Heart right ventricle (tissue), 16 donors: ENCODE measurements around the gene UBN2. TPM values are rescaled to one million over a fixed set of nuclear protein-coding genes. Genes with fewer than 3 reads are reported as not detected.
A peak's percentile ranks its signal among the peaks of the same experiment; 100 is the strongest.

Experiments used
- ATAC-seq, 8 donors: fragments of 200-7000 bp; cut with Tn5 transposase; one replicate each; pipeline ENCODE4 v1.9.1; 2020; ENCODE audit warnings: mild to moderate bottlenecking in 8 of 8, moderate library complexity in 8 of 8, moderate number of reproducible peaks in 1 of 8
- DNase-seq, 2 donors: peaks; one replicate each; pipeline ENCODE4 v3.0.0-alpha.2; 2020
- H3K27ac ChIP-seq, 10 donors: fragments of 200-600 bp; sonication (generic) in 2 of 10; one replicate each; pipeline versions ENCODE4 v1.5.0 to v1.8.0; 2020 to 2022; ENCODE audit warnings: mild to moderate bottlenecking in 3 of 10
- H3K27me3 ChIP-seq, 7 donors: fragments of 200-600 bp; one replicate each; pipeline ENCODE4 v1.8.0; 2021 to 2022; ENCODE audit warnings: mild to moderate bottlenecking in 2 of 7
- H3K36me3 ChIP-seq, 9 donors: fragments of 200-600 bp; sonication (generic) in 1 of 9; one replicate each; pipeline versions ENCODE4 v1.5.0 to v1.8.0; 2020 to 2022; ENCODE audit warnings: mild to moderate bottlenecking in 2 of 9
- H3K4me1 ChIP-seq, 9 donors: fragments of 200-600 bp; sonication (generic) in 1 of 9; one replicate each; pipeline versions ENCODE4 v1.5.0 to v1.8.0; 2020 to 2022; ENCODE audit warnings: mild to moderate bottlenecking in 4 of 9
- H3K4me3 ChIP-seq, 10 donors: fragments of 200-600 bp; sonication (generic) in 2 of 10; one replicate each; pipeline versions ENCODE4 v1.5.0 to v1.8.0; 2020 to 2022; ENCODE audit warnings: mild to moderate bottlenecking in 7 of 10, moderate library complexity in 2 of 10
- H3K9me3 ChIP-seq, 11 donors: fragments of 200-600 bp in 10 of 11; sonication (generic) in 2 of 11; one replicate each; pipeline versions ENCODE4 v1.5.0 to v1.8.0; 2013 to 2022; ENCODE audit warnings: mild to moderate bottlenecking in 2 of 11, control low read depth in 1 of 11, moderate library complexity in 1 of 11
- CTCF ChIP-seq, 9 donors: fragments of 200-600 bp; sonication (generic) in 2 of 9; IDR thresholded peaks; one replicate each; pipeline versions ENCODE4 v1.5.0 to v1.8.0; 2021 to 2022; ENCODE audit warnings: antibody characterized with exemption in 9 of 9, mild to moderate bottlenecking in 5 of 9, moderate library complexity in 1 of 9
- WGBS, 2 donors: extraction: QIAGEN DNeasy Blood & Tissue Kit; methylation state at CpG; one replicate each; pipeline ENCODE4 v1.1.7; 2013; ENCODE audit warnings: inconsistent platforms in 1 of 2; 5-methylcytosine and 5-hydroxymethylcytosine counted together
- intact Hi-C, 10 donors: fragments of 100-400 bp; cut with DNase I; formaldehyde crosslinking; loops; one replicate each; pipeline versions ENCODE4 v1.11.1 to v1.14.2; 2022
- polyA plus RNA-seq, 2 donors: library from polyadenylated mRNA; stranded (reverse); fragments of 200-250 nt; gene quantifications; one replicate each; pipeline ENCODE4 v1.2.3, GENCODE V29; 2013
- total RNA-seq, 10 donors: library from RNA; stranded (reverse); fragmentation: NEBNext Ultra II Directional in 3 of 10; extraction: Animal tissue kit (Norgen Biotek cat#: 25700) in 3 of 10; gene quantifications; one replicate each; pipeline versions ENCODE4 v1.2.1 to v1.2.4, GENCODE V29; 2021 to 2023
- donor health status: Arrhythmogenic right ventricular cardiomyopathy.
- donor health status: ischemic (EF 13 %, LVEDD 7.1; RV severe dilation, severe dysfunction).
- donor health status: healthy with polysubstance abuse.
- donor health status: DM: no; HTN: yes; CAD: no.
- donor health status: DM: no; HTN: no; CAD: no.
- donor health status: ischemic (EF 25% LVEDD 6.9; RV normal size, moderate dysfunction).
- donor health status: ischemic (EF 25% LVEDD 5.7; RV mildly dilated, moderate dysfunction).
- donor health status: healthy.
- donor health status: DM: yes; HTN: yes; CAD: no.
- donor health status: Ischemic cardiomyopathy.
- donor health status: ischemic (EF 35%, LVEDD 5.7; RV mildly dilated, moderate dysfunction).
- donor health status: nonischemic (EF 11% LVEDD 7.7; RV severe dilation, severe dysfunction).
- donor health status: DM: yes; HTN: yes; CAD: no.
- donor health status: PGD.
- donor health status: ischemic (EF 29% LVEDD 5.4; RV normal size, mild dysfunction).
- donor health status: nonischemic (EF 23%, LVEDD 6.1; RV moderate dilation, normal function).

UBN2 gene
- total and polyA plus RNA-seq, 12 donors: 1.3 to 27.0 (median 21.4) TPM

- Histone ChIP-seq H3K36me3 (peaks cover 0 to 99% (median 16%) of the 10 kb centered on the region in 9 donors), H3K27me3 (no peaks in the 10 kb centered on the region), H3K4me1 (peaks cover 0 to 18% (median 10%) of the 10 kb centered on the region in 9 donors), H3K27ac (no peak overlapping the region), H3K4me3 (no peak overlapping the region), H3K9me3 (no peaks in the 10 kb centered on the region)
- DNase-seq (no peak), ATAC-seq (no peak)
- intact Hi-C loops: no loop called here
- TF ChIP-seq CTCF (IDR thresholded peaks at IDR 0.05): no peak
- WGBS, 2 donors: 95 to 96% methylated on average over 5 of the region's 5 CpGs
Measured at GRCh38 chr7:139246494-139246893, 15.5 kb downstream of the UBN2 start.

GRCh38 chr7:139246905-139247304, 15.9 kb downstream of the UBN2 start:
- no peak for TF ChIP-seq CTCF (IDR thresholded peaks at IDR 0.05)
- WGBS, 2 donors: 75 to 77% methylated on average over 5 of the region's 5 CpGs
- peaks cover 0 to 99% (median 16%) of the 10 kb centered on the region in 9 donors for H3K36me3 ChIP-seq
- H3K4me1 ChIP-seq: peaks cover 0 to 17% (median 10%) of the 10 kb centered on the region in 9 donors
- no peaks in the 10 kb centered on the region for H3K27me3 ChIP-seq
- no peak for ATAC-seq
- no peaks in the 10 kb centered on the region for H3K9me3 ChIP-seq
- no peak overlapping the region for H3K4me3 ChIP-seq
- H3K27ac ChIP-seq: no peak overlapping the region
- DNase-seq: no peak
- intact Hi-C loops: no loop called here

GRCh38 chr7:139249179-139249810, 18.3 kb downstream of the UBN2 start:
- Histone ChIP-seq H3K9me3 (no peaks in the 10 kb centered on the region), H3K4me3 (no peak overlapping the region), H3K4me1 (peaks cover 0 to 8% (median 0%) of the 10 kb centered on the region in 9 donors), H3K36me3 (peaks cover 0 to 99% (median 19%) of the 10 kb centered on the region in 9 donors), H3K27me3 (no peaks in the 10 kb centered on the region), H3K27ac (no peak overlapping the region)
- 96% methylated on average over 4 of the region's 4 CpGs for WGBS, 2 donors
- no peak for TF ChIP-seq CTCF (IDR thresholded peaks at IDR 0.05)
- DNase-seq (no peak), ATAC-seq (no peak)
- intact Hi-C loops: no loop called here

GRCh38 chr7:139252451-139252850, 21.4 kb downstream of the UBN2 start:
- peaks cover 0 to 100% (median 23%) of the 10 kb centered on the region in 9 donors for H3K36me3 ChIP-seq
- WGBS, 2 donors: 66 to 77% methylated on average over 3 of the region's 3 CpGs
- peak in 3 of 8 donors; percentile 34 to 59 (median 57) for ATAC-seq
- TF ChIP-seq CTCF (IDR thresholded peaks at IDR 0.05): no peak
- no peak overlapping the region for H3K27ac ChIP-seq
- peaks cover 0 to 3% (median 0%) of the 10 kb centered on the region in 9 donors for H3K4me1 ChIP-seq
- intact Hi-C loops: no loop called here
- no peak for DNase-seq
- H3K4me3 ChIP-seq: no peak overlapping the region
- H3K27me3 ChIP-seq: no peaks in the 10 kb centered on the region
- no peaks in the 10 kb centered on the region for H3K9me3 ChIP-seq
